Measurements from ENCODE around the gene PDE4C.

Gene PDE4C

GRCh38 chr19:18204394-18205199, 21.6 kb downstream of the PDE4C start:
- TF ChIP-seq CTCF (IDR thresholded peaks at IDR 0.05; ENCODE audit: insufficient read depth, low read depth, low read length, missing control alignments), result no peak
- DNase-seq (ENCODE audit: low read depth), result no peak

DNA sequence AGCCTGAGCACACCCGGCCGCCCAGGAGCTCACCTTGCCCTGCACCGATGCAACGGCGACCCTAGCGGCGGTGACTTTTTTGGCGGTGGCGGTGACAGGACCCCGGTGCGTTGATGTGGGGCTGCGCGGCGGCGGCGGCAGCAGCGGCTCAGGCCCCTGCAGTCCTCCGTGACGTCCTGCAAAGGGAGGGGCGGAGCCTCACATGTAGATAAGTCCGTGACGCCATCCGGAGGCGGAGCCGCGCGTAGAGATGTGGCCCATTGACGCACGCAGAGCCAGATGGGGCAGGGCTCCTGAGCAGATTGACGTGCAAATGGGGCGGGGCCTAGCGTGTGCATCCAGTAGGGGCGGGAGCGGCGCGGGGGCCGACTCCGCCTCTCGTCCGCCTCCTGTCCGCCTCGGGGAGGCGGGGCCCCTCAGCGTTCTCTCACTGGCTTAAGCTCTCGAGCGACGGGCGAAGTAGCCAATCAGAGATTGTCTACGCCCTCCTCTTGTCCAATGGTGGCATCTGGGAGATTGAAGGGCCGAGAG, 22.3 kb downstream of the PDE4C start, which contains the start of gene RAB3A:
Gene RAB3A (minus strand): TSS at position 180 of the 531 bp plus-strand sequence. CDS start 1,302 bp downstream, outside the sequence.
- DNase-seq (ENCODE audit: low read depth), result peak; percentile 100
- peak within 1 kb of the TSS; percentile 84 for H3K4me3 ChIP-seq (ENCODE audit: low read length)
- no peak for TF ChIP-seq CTCF (IDR thresholded peaks at IDR 0.05; ENCODE audit: insufficient read depth, low read depth, low read length, missing control alignments)

More at GRCh38 chr19:18204394-18205199, 21.6 kb downstream of the PDE4C start:
- peak overlapping the region; percentile 84 for H3K4me3 ChIP-seq (ENCODE audit: low read length)

DNA sequence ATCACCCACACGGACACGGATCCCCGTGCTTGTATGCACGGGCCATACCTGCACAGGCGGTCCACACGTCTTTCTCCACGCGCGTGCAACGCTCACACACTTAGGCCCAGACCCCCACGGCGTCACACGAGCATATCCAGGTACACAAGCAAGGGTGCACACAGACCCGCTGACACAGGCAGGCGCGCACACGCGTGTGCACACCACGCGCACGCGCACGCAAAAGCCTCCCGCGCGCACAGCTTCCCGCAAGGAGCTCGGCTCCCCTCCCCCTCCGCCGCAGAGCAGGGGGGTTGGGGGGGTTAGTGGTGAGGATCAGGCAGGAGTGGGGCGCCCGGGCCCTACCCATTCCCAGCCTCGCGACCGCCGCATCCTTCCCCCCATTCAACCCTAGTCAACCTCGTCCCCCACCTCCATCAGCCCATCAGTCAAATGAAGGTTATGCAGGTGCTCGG, 22.8 kb downstream of the PDE4C start:
- peak overlapping the region; percentile 68 for H3K4me3 ChIP-seq (ENCODE audit: low read length)
- no peak for TF ChIP-seq CTCF (IDR thresholded peaks at IDR 0.05; ENCODE audit: insufficient read depth, low read depth, low read length, missing control alignments)
- no peak for DNase-seq (ENCODE audit: low read depth)

GRCh38 chr19:18202778-18203407, 23.3 kb downstream of the PDE4C start:
- peak; percentile 21 for TF ChIP-seq CTCF (IDR thresholded peaks at IDR 0.05; ENCODE audit: insufficient read depth, low read depth, low read length, missing control alignments)
- DNase-seq (ENCODE audit: low read depth), result no peak
- H3K4me3 ChIP-seq (ENCODE audit: low read length), result peak overlapping the region; percentile 68

GRCh38 chr19:18202397-18202777, 23.9 kb downstream of the PDE4C start:
- no peak for TF ChIP-seq CTCF (IDR thresholded peaks at IDR 0.05; ENCODE audit: insufficient read depth, low read depth, low read length, missing control alignments)
- no peak overlapping the region for H3K4me3 ChIP-seq (ENCODE audit: low read length)
- no peak for DNase-seq (ENCODE audit: low read depth)

GRCh38 chr19:18198374-18198773, 27.9 kb downstream of the PDE4C start:
- no peak for DNase-seq (ENCODE audit: low read depth)
- H3K4me3 ChIP-seq (ENCODE audit: low read length), result no peak overlapping the region
- TF ChIP-seq CTCF (IDR thresholded peaks at IDR 0.05; ENCODE audit: insufficient read depth, low read depth, low read length, missing control alignments), result no peak
